ENCODE results near the gene ANKRD50. TPM values are rescaled to one million over a fixed set of nuclear protein-coding genes. Genes with fewer than 3 reads are reported as not detected.

ANKRD50 gene
- total RNA-seq, 2 donors from 2014 or later = 21.1 to 23.1 TPM

DNA sequence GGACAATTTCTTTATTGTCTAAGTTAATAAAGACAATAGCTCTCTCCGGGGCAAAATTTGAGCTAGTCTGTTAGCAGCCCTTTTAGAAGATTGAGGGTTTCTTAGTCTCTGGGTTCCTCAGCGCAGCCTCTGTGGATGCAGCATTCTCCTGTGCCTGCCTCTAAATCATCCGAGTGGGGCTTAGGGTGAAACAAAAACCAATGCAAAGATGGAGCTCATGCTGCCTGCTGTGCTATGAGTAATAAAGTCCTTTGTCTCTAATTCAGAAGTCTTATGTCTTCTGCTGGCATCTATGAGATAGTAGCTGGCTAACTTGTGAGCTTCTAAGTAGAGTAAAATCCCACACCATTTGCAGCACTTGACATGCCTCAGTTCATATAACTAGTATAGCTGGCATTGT, 67.9 kb downstream of the ANKRD50 start:
- H3K27me3 ChIP-seq (ENCODE audit: control insufficient read depth, insufficient read depth, low read length, poor library complexity, severe bottlenecking) = no peaks in the 10 kb centered on the region
- Mint-ChIP-seq H3K27me3 (ENCODE audit: insufficient read depth) (peaks cover 2% of the 10 kb centered on the region), H3K27ac (no peak overlapping the region), H3K36me3 (ENCODE audit: low read depth) (no peaks in the 10 kb centered on the region), H3K4me3 (no peak overlapping the region), H3K4me1 (peaks cover 10% of the 10 kb centered on the region), H3K9me3 (no peaks in the 10 kb centered on the region)
- peaks cover under 1% of the 10 kb centered on the region for H3K36me3 ChIP-seq (ENCODE audit: control insufficient read depth, insufficient read depth, low read length)
- no peaks in the 10 kb centered on the region for H3K9me3 ChIP-seq (ENCODE audit: control insufficient read depth, low read length)
- TF ChIP-seq CTCF (conservative IDR thresholded peaks at IDR 0.05) = no peak
- 94 to 100% methylated on average over 2 to 3 of the region's 3 CpGs for WGBS, 2 experiments (ENCODE audit: insufficient coverage in 1 of 2, insufficient read length in 1 of 2)
- H3K4me1 ChIP-seq (ENCODE audit: control insufficient read depth, insufficient read depth, low read length) = no peaks in the 10 kb centered on the region
- H3K27ac ChIP-seq (ENCODE audit: low read depth, low read length) = no peak overlapping the region
- DNase-seq = no peak
- no peak overlapping the region for H3K4me3 ChIP-seq (ENCODE audit: low read length)
- H3K9ac ChIP-seq (ENCODE audit: extremely low read depth, low read length, poor library complexity, severe bottlenecking) = no peak overlapping the region

- H3K4me3 Mint-ChIP-seq = no peak overlapping the region
- no peak overlapping the region for H3K27ac Mint-ChIP-seq
- peaks cover 8% of the 10 kb centered on the region for H3K27me3 Mint-ChIP-seq (ENCODE audit: insufficient read depth)
- DNase-seq = no peak
- no peaks in the 10 kb centered on the region for H3K36me3 Mint-ChIP-seq (ENCODE audit: low read depth)
- 95 to 96% methylated on average over 3 of the region's 3 CpGs for WGBS, 2 experiments (ENCODE audit: insufficient coverage in 1 of 2, insufficient read length in 1 of 2)
- no peak overlapping the region for H3K4me3 ChIP-seq (ENCODE audit: low read length)
- no peaks in the 10 kb centered on the region for H3K4me1 ChIP-seq (ENCODE audit: control insufficient read depth, insufficient read depth, low read length)
- H3K9me3 Mint-ChIP-seq = no peaks in the 10 kb centered on the region
- H3K27ac ChIP-seq (ENCODE audit: low read depth, low read length) = no peak overlapping the region
- no peak overlapping the region for H3K9ac ChIP-seq (ENCODE audit: extremely low read depth, low read length, poor library complexity, severe bottlenecking)
- H3K27me3 ChIP-seq (ENCODE audit: control insufficient read depth, insufficient read depth, low read length, poor library complexity, severe bottlenecking) = no peaks in the 10 kb centered on the region
- H3K9me3 ChIP-seq (ENCODE audit: control insufficient read depth, low read length) = no peaks in the 10 kb centered on the region
- H3K4me1 Mint-ChIP-seq = peaks cover 10% of the 10 kb centered on the region
- H3K36me3 ChIP-seq (ENCODE audit: control insufficient read depth, insufficient read depth, low read length) = no peaks in the 10 kb centered on the region
- TF ChIP-seq CTCF (conservative IDR thresholded peaks at IDR 0.05) = no peak
Observed at GRCh38 chr4:124642846-124643245, 69.7 kb downstream of the ANKRD50 start.

GRCh38 chr4:124641715-124642381, 70.7 kb downstream of the ANKRD50 start:
- H3K36me3 Mint-ChIP-seq (ENCODE audit: low read depth) = peaks cover 3% of the 10 kb centered on the region
- Histone ChIP-seq H3K36me3 (ENCODE audit: control insufficient read depth, insufficient read depth, low read length) (no peaks in the 10 kb centered on the region), H3K4me3 (ENCODE audit: low read length) (no peak overlapping the region), H3K9me3 (ENCODE audit: control insufficient read depth, low read length) (no peaks in the 10 kb centered on the region), H3K4me1 (ENCODE audit: control insufficient read depth, insufficient read depth, low read length) (no peaks in the 10 kb centered on the region), H3K9ac (ENCODE audit: extremely low read depth, low read length, poor library complexity, severe bottlenecking) (no peak overlapping the region), H3K27me3 (ENCODE audit: control insufficient read depth, insufficient read depth, low read length, poor library complexity, severe bottlenecking) (no peaks in the 10 kb centered on the region), H3K27ac (ENCODE audit: low read depth, low read length) (no peak overlapping the region)
- peaks cover 4% of the 10 kb centered on the region for H3K9me3 Mint-ChIP-seq
- no peak overlapping the region for H3K4me3 Mint-ChIP-seq
- no peak overlapping the region for H3K27ac Mint-ChIP-seq
- H3K4me1 Mint-ChIP-seq = peaks cover 13% of the 10 kb centered on the region
- no peak for DNase-seq
- 86 to 93% methylated on average over 2 to 4 of the region's 4 CpGs for WGBS, 2 experiments (ENCODE audit: insufficient coverage in 1 of 2, insufficient read length in 1 of 2)
- no peak for TF ChIP-seq CTCF (conservative IDR thresholded peaks at IDR 0.05)
- peaks cover 8% of the 10 kb centered on the region for H3K27me3 Mint-ChIP-seq (ENCODE audit: insufficient read depth)

Measured in endodermal cell (in vitro differentiated cells).